WERI-Rb-1 (cell line): ENCODE results near the gene GNLY.

Experiments
- DNase-seq: peaks from one replicate; pipeline ENCODE4 v3.0.0-alpha.2; 2020
- H3K27ac ChIP-seq: fragments of 250-450 bp; sonication (Bioruptor Pico); 2 replicates; pipeline ENCODE4 v1.5.1; 2020; ENCODE audit warnings: mild to moderate bottlenecking, moderate library complexity
- H3K27me3 ChIP-seq: fragments of 250-450 bp; sonication (Bioruptor Pico); 2 replicates; pipeline ENCODE4 v1.5.1; 2021; ENCODE audit warnings: mild to moderate bottlenecking, low read depth, moderate library complexity; ENCODE audit not compliant: insufficient read depth, severe bottlenecking
- H3K36me3 ChIP-seq: fragments of 250-450 bp; sonication (Bioruptor Pico); 2 replicates; pipeline ENCODE4 v1.5.1; 2020; ENCODE audit warnings: mild to moderate bottlenecking, moderate library complexity
- H3K4me3 ChIP-seq: 2 replicates; pipeline ENCODE4 v1.5.1; 2011; ENCODE audit warnings: low read depth, mild to moderate bottlenecking, control low read depth, low read length
- H3K9me3 ChIP-seq: fragments of 250-450 bp; sonication (Bioruptor Pico); 2 replicates; pipeline ENCODE4 v1.5.1; 2021; ENCODE audit warnings: mild to moderate bottlenecking, moderate library complexity; ENCODE audit not compliant: severe bottlenecking
- CTCF ChIP-seq: IDR thresholded peaks from 2 replicates; pipeline ENCODE4 v1.5.1; 2011; ENCODE audit warnings: low read depth, mild to moderate bottlenecking, control low read depth, inconsistent platforms, low read length

GNLY gene

DNA sequence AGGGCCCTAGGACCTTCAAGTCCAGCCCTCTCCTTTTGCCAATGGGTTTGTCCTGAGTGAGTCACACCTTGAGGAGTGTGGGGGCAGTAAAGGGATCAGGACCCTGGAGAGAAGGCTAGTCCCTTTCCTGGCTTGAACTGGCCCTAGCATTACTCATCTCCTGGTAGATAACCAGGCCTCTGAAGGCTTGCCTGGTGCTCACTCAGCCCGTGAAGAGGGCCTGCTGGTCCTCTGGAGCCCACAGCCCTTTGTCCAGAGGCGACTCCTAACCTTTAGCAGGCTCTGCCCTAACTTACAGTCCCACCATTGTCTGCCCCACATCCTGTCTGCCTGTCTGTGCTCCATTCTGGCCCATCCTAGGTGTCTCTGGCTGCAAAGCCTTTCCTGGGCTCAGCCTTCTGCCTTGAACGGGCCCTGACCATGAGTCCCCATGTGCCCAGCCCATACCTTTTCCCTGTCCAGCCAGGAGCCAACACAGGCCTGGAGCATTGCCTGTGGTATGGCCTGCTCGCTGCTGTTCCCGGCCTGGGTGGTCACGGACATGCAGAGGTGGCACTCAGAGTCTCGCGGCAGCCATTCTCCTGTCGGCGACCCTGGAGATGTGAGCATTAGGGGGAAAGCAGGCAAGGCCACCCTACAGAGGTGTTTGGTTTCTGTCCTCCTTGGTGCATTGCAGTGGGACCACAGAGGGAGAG, 31.1 kb upstream of the GNLY start:
- H3K36me3 ChIP-seq = no peaks in the 10 kb centered on the region; the same call in none of the 2 replicates
- no peaks in the 10 kb centered on the region for H3K9me3 ChIP-seq
- no peak for TF ChIP-seq CTCF
- H3K27ac ChIP-seq = no peak overlapping the region
- DNase-seq = no peak
- H3K27me3 ChIP-seq = no peaks in the 10 kb centered on the region
- no peak overlapping the region for H3K4me3 ChIP-seq

DNA sequence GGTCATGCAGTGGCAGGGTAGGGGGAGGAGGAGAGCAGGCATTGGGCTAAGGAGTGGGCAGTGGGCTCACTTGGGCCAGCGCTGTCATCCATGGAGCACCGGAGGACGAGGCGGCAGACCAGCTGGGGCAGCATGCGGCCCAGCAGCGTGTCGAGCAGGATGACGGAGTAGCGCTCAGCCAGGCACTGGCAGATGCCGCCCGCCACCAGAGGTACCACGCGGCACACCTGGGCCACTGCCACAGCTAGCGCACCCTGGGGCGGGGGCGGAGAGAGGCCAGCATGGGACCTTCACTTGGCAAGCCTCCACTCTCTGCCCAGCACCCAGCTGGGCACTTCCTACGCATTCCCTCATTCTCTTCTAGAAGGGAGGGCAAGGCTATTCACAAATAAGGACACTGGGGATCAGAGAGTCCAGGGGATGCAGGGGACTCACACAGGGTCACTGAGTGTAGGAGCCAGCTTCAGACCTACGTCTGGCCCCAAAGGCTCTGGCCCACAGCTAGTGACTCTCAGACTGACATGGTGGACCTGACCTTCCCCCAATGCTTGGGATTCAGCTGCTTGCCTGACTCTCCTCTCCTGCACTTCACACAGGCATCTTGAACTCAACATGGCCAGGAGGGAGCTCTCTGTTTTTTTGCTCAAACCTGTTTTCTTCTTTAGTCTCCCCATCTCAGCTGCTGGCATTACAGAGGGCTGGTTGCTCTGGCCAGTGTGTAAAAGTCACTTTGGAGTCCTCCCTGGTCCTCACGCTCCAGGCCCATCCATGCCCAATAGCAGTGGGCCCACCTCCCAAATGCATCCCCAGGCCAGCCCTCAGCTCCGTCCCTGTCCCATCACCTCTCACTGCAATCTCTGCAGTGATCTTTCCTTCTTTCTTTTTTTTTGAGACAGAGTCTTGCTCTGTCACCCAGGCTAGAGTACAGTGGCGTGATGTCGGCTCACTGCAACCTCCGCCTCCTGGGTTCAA, 30.3 kb upstream of the GNLY start:
- no peaks in the 10 kb centered on the region for H3K27me3 ChIP-seq

DNA sequence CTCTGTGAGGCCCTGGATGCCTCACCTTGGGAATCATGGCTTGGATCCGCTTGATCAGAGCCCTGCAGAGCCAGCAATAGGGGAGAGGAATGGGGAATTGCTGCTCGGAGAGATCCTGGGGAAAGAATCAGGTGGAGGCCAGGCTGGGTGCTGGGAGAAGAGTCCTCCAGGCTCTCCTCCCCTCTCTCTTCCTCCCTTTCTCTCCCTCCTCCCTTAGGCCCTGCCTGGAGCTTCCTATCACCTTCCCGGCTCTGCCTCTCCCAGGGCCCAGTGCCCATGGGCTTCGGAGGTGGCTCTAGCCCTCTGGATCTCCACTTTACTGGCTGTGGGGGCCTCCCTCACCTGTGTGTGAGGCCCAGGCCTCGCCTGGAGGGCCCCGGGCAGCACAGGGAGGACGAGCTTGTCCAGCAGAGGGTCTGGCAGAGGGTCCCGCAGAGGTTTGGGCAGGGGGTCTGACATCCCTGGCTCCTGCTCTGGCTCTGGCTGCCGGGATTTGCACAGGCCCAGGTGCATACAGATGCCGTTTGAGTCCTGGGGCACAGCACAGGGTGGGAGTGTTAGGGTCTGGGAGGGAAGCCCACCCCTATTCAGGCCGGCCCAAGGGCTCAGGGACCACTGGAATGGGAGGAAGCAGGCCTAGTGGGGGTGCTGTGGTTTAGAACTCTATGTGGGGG, 28.8 kb upstream of the GNLY start:
- H3K9me3 ChIP-seq = no peaks in the 10 kb centered on the region
- no peaks in the 10 kb centered on the region for H3K27me3 ChIP-seq
- no peak for DNase-seq
- TF ChIP-seq CTCF = no peak
- H3K4me3 ChIP-seq = no peak overlapping the region
- H3K36me3 ChIP-seq = no peaks in the 10 kb centered on the region
- H3K27ac ChIP-seq = no peak overlapping the region

More for the DNA sequence above, 30.3 kb upstream of the GNLY start:
- no peaks in the 10 kb centered on the region; the same call in 1 of the 2 replicates for H3K36me3 ChIP-seq
- no peak overlapping the region for H3K4me3 ChIP-seq
- H3K9me3 ChIP-seq = no peaks in the 10 kb centered on the region
- no peak for TF ChIP-seq CTCF
- no peak for DNase-seq
- no peak overlapping the region for H3K27ac ChIP-seq

- no peak overlapping the region for H3K27ac ChIP-seq
- no peaks in the 10 kb centered on the region for H3K36me3 ChIP-seq
- H3K27me3 ChIP-seq = no peaks in the 10 kb centered on the region
- DNase-seq = no peak
- no peak for TF ChIP-seq CTCF
- H3K4me3 ChIP-seq = no peak overlapping the region
- H3K9me3 ChIP-seq = no peaks in the 10 kb centered on the region
Measured at GRCh38 chr2:85666016-85666415, 28.1 kb upstream of the GNLY start.

- H3K27me3 ChIP-seq = no peaks in the 10 kb centered on the region
- no peak overlapping the region for H3K4me3 ChIP-seq
- DNase-seq = no peak
- H3K36me3 ChIP-seq = no peaks in the 10 kb centered on the region
- TF ChIP-seq CTCF = no peak
- H3K27ac ChIP-seq = no peak overlapping the region
- no peaks in the 10 kb centered on the region for H3K9me3 ChIP-seq
Measured at GRCh38 chr2:85666435-85667316, 27.5 kb upstream of the GNLY start.
